Neural progenitor cell (in vitro differentiated cells): Measurements from ENCODE around the gene TUSC1. TPM values are rescaled to one million over a fixed set of nuclear protein-coding genes. Genes with fewer than 3 reads are reported as not detected.

Experiments used
- DNase-seq: peaks from one replicate; pipeline ENCODE4 v3.0.0-alpha.2; 2016; ENCODE audit warnings: low spot score
- H2AFZ ChIP-seq: fragments of 200-600 bp; sonication (generic); replicated peaks from 2 replicates; pipeline ENCODE4 v1.6.1; 2016; ENCODE audit warnings: antibody characterized with exemption
- H3F3A ChIP-seq: fragments of 200-600 bp; sonication (generic); 2 replicates; pipeline ENCODE4 v1.6.1; 2016; ENCODE audit warnings: antibody characterized with exemption, low read depth
- H3K27ac ChIP-seq: fragments of 200-600 bp; sonication (generic); 2 replicates; pipeline ENCODE4 v1.5.1; 2016; ENCODE audit warnings: mild to moderate bottlenecking
- H3K27me3 ChIP-seq: fragments of 200-600 bp; sonication (generic); 2 replicates; pipeline ENCODE4 v1.6.1; 2016; ENCODE audit warnings: mild to moderate bottlenecking, moderate library complexity
- H3K36me3 ChIP-seq: fragments of 200-600 bp; sonication (generic); 2 replicates; pipeline ENCODE4 v1.5.1; 2016
- H3K4me1 ChIP-seq: fragments of 200-600 bp; sonication (generic); 2 replicates; pipeline ENCODE4 v1.6.1; 2016; ENCODE audit warnings: mixed run types
- H3K4me2 ChIP-seq: fragments of 200-600 bp; sonication (generic); 2 replicates; pipeline ENCODE4 v1.6.1; 2016
- H3K4me3 ChIP-seq: fragments of 200-600 bp; sonication (generic); 2 replicates; pipeline ENCODE4 v1.5.1; 2016
- H3K79me2 ChIP-seq: fragments of 200-600 bp; sonication (generic); 2 replicates; pipeline ENCODE4 v1.6.1; 2016; ENCODE audit warnings: low read depth
- H3K9ac ChIP-seq: fragments of 200-600 bp; sonication (generic); 2 replicates; pipeline ENCODE4 v1.6.1; 2016
- H3K9me3 ChIP-seq: fragments of 200-600 bp; sonication (generic); 2 replicates; pipeline ENCODE4 v1.5.1; 2016; ENCODE audit warnings: low read depth
- H4K20me1 ChIP-seq: fragments of 200-600 bp; sonication (generic); 2 replicates; pipeline ENCODE4 v1.6.1; 2016; ENCODE audit warnings: low read depth
- H3K27ac Mint-ChIP-seq: 3 replicates; pipeline ENCODE4 v1.8.0; 2021; ENCODE audit warnings: mixed read lengths
- H3K27me3 Mint-ChIP-seq: 2 replicates; pipeline ENCODE4 v1.8.0; 2022; ENCODE audit warnings: low read depth, mild to moderate bottlenecking, inconsistent platforms, moderate library complexity, mixed read lengths; ENCODE audit not compliant: insufficient read depth
- H3K36me3 Mint-ChIP-seq: 3 replicates; pipeline ENCODE4 v1.8.0; 2021; ENCODE audit warnings: mixed read lengths
- H3K4me1 Mint-ChIP-seq: 3 replicates; pipeline ENCODE4 v1.8.0; 2021; ENCODE audit warnings: mixed read lengths
- H3K4me3 Mint-ChIP-seq: 3 replicates; pipeline ENCODE4 v1.8.0; 2021; ENCODE audit warnings: mild to moderate bottlenecking, moderate library complexity, mixed read lengths
- H3K9me3 Mint-ChIP-seq: 3 replicates; pipeline ENCODE4 v1.8.0; 2020; ENCODE audit warnings: mixed read lengths
- CTCF ChIP-seq: fragments of 200-600 bp; sonication (generic); IDR thresholded peaks from 2 replicates; pipeline ENCODE4 v1.5.1; 2017; ENCODE audit warnings: antibody characterized with exemption, mild to moderate bottlenecking
- EZH2 ChIP-seq: fragments of 200-600 bp; sonication (generic); IDR thresholded peaks from 2 replicates; pipeline ENCODE4 v1.6.1; 2017; ENCODE audit warnings: antibody characterized with exemption, mild to moderate bottlenecking, moderate library complexity
- EZH2phosphoT487 ChIP-seq: fragments of 200-600 bp; sonication (generic); IDR thresholded peaks from 2 replicates; pipeline ENCODE4 v1.6.1; 2017; ENCODE audit warnings: antibody characterized with exemption
- total RNA-seq: library from RNA; depleted of rRNA; stranded (reverse); fragments of >200 nt; gene quantifications from 2 replicates; pipeline ENCODE4 v1.2.3, GENCODE V29; 2015; ENCODE audit warnings: low replicate concordance

The TUSC1 gene
- total RNA-seq, 1 donor from 2014 or later = 2.1 TPM

DNA sequence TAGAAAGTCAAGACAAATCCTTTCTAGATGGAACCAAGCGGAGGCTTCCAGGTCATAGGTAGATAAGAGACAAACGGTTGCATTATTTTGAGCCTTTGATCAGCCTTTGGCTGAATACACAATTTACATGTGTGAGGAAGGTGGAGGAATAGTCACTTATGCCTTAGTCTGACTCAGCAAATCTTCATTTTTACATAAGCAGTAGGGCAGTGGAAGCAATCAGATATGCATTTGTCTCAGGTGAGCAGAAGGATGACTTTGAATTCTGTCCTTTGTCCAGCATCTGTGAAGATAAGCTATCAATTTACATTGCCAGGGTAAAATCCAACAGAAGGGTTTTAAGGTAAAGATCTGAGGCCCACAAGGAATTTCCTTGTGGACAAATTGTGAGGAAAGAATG is 23.8 kb downstream of the TUSC1 start:
- Histone ChIP-seq H3K4me1 (no peaks in the 10 kb centered on the region), H2AFZ (no peak overlapping the region), H3K9me3 (no peaks in the 10 kb centered on the region), H4K20me1 (no peaks in the 10 kb centered on the region), H3K27ac (no peak overlapping the region), H3K79me2 (no peaks in the 10 kb centered on the region), H3F3A (no peaks in the 10 kb centered on the region), H3K4me2 (no peak overlapping the region), H3K27me3 (no peaks in the 10 kb centered on the region), H3K4me3 (no peak overlapping the region), H3K9ac (no peak overlapping the region), H3K36me3 (no peaks in the 10 kb centered on the region)
- H3K27ac Mint-ChIP-seq = no peak overlapping the region
- no peaks in the 10 kb centered on the region for H3K27me3 Mint-ChIP-seq
- peaks cover 3% of the 10 kb centered on the region for H3K4me1 Mint-ChIP-seq
- H3K36me3 Mint-ChIP-seq = no peaks in the 10 kb centered on the region
- DNase-seq = no peak
- H3K4me3 Mint-ChIP-seq = no peak overlapping the region
- no peaks in the 10 kb centered on the region for H3K9me3 Mint-ChIP-seq
- no peak for TF ChIP-seq EZH2
- no peak for TF ChIP-seq EZH2phosphoT487
- TF ChIP-seq CTCF = no peak

DNA sequence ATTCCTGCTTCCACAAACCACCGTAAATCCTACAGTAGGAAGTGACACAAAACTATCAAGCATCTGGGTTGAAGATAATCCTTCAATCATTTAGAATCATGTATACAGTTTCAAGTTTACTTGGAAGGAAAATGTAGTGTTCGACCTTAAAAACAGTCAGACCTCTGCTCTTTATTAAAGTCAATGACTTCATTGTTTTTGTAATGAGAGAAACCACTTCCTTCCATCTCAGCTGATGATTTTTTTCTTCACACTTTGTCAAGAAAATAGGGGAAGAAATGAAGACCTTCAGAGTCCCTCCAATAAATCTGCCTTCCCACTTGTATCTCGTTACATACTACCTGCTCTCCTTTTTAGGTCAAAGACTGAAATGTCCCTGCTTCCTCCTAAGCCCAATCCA is 30.1 kb downstream of the TUSC1 start:
- Mint-ChIP-seq H3K4me1 (no peaks in the 10 kb centered on the region), H3K27me3 (no peaks in the 10 kb centered on the region), H3K9me3 (no peaks in the 10 kb centered on the region), H3K36me3 (no peaks in the 10 kb centered on the region), H3K4me3 (no peak overlapping the region), H3K27ac (no peak overlapping the region)
- no peaks in the 10 kb centered on the region for H3F3A ChIP-seq
- H2AFZ ChIP-seq = no peak overlapping the region
- H3K79me2 ChIP-seq = no peaks in the 10 kb centered on the region
- H3K9me3 ChIP-seq = no peaks in the 10 kb centered on the region
- no peaks in the 10 kb centered on the region for H3K4me1 ChIP-seq
- H3K4me2 ChIP-seq = no peak overlapping the region
- TF ChIP-seq EZH2 (no peak), EZH2phosphoT487 (no peak), CTCF (no peak)
- no peak overlapping the region for H3K4me3 ChIP-seq
- no peaks in the 10 kb centered on the region for H4K20me1 ChIP-seq
- no peaks in the 10 kb centered on the region for H3K36me3 ChIP-seq
- no peaks in the 10 kb centered on the region for H3K27me3 ChIP-seq
- H3K9ac ChIP-seq = no peak overlapping the region
- no peak for DNase-seq
- no peak overlapping the region for H3K27ac ChIP-seq

- Mint-ChIP-seq H3K4me1 (no peaks in the 10 kb centered on the region), H3K27me3 (no peaks in the 10 kb centered on the region), H3K27ac (no peak overlapping the region), H3K4me3 (no peak overlapping the region), H3K9me3 (no peaks in the 10 kb centered on the region), H3K36me3 (no peaks in the 10 kb centered on the region)
- H3K79me2 ChIP-seq = no peaks in the 10 kb centered on the region
- H4K20me1 ChIP-seq = no peaks in the 10 kb centered on the region
- no peaks in the 10 kb centered on the region for H3K27me3 ChIP-seq
- no peak for DNase-seq
- TF ChIP-seq EZH2 (no peak), CTCF (no peak), EZH2phosphoT487 (no peak)
- H2AFZ ChIP-seq = no peak overlapping the region
- H3K4me2 ChIP-seq = no peak overlapping the region
- H3K27ac ChIP-seq = no peak overlapping the region
- H3K4me1 ChIP-seq = no peaks in the 10 kb centered on the region
- no peaks in the 10 kb centered on the region for H3K36me3 ChIP-seq
- no peak overlapping the region for H3K4me3 ChIP-seq
- no peak overlapping the region for H3K9ac ChIP-seq
- H3F3A ChIP-seq = no peaks in the 10 kb centered on the region
- H3K9me3 ChIP-seq = no peaks in the 10 kb centered on the region
Observed at GRCh38 chr9:25636026-25636425, 42.2 kb downstream of the TUSC1 start.

GRCh38 chr9:25629231-25629630 is 49.0 kb downstream of the TUSC1 start:
- Histone ChIP-seq H3K27ac (no peak overlapping the region), H3F3A (no peaks in the 10 kb centered on the region), H3K9ac (no peak overlapping the region), H3K9me3 (no peaks in the 10 kb centered on the region), H4K20me1 (no peaks in the 10 kb centered on the region), H2AFZ (no peak overlapping the region), H3K27me3 (no peaks in the 10 kb centered on the region), H3K4me3 (no peak overlapping the region), H3K36me3 (no peaks in the 10 kb centered on the region), H3K4me1 (no peaks in the 10 kb centered on the region), H3K4me2 (no peak overlapping the region), H3K79me2 (no peaks in the 10 kb centered on the region)
- H3K4me3 Mint-ChIP-seq = no peak overlapping the region
- TF ChIP-seq CTCF (no peak), EZH2phosphoT487 (no peak), EZH2 (no peak)
- H3K4me1 Mint-ChIP-seq = no peaks in the 10 kb centered on the region
- no peaks in the 10 kb centered on the region for H3K36me3 Mint-ChIP-seq
- no peak for DNase-seq
- no peaks in the 10 kb centered on the region for H3K27me3 Mint-ChIP-seq
- H3K9me3 Mint-ChIP-seq = no peaks in the 10 kb centered on the region
- H3K27ac Mint-ChIP-seq = no peak overlapping the region
